Astrocyte (in vitro differentiated cells and primary cell): ENCODE data around the gene BCKDHB.

Experiments used
- CTCF ChIP-seq: IDR thresholded peaks from 2 replicates; pipeline ENCODE4 v1.5.1; 2011; ENCODE audit warnings: low read depth, mild to moderate bottlenecking, inconsistent platforms, low read length, moderate library complexity; ENCODE audit not compliant: insufficient read depth
- EZH2 ChIP-seq: IDR thresholded peaks from 2 replicates; pipeline ENCODE4 v1.6.1; 2012; ENCODE audit warnings: mild to moderate bottlenecking, low read length, inconsistent platforms; ENCODE audit not compliant: insufficient read depth

DNA sequence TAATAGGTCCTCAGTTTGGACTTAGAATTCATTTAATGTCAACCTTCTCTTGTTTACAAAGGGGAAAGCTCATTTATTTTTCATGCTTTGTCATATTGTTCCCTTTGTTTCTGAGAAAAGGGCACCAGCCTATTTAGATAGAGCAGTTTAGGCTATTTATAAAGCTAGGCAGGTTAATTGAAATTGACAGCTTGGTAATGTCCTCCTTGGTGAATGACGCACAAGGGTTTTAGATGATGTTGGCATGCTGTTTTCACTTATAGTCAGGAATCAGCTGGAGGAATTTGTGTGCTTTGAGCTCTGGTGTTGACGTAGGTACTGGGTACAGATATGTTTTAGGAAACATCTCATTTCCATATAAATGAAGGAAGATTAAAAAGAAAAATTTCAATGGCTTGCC is 45.2 kb downstream of the BCKDHB start:
- no peak for TF ChIP-seq CTCF
- no peak for TF ChIP-seq EZH2
